IMR-90 (cell line): ENCODE measurements around the gene CTRL. TPM values are rescaled to one million over a fixed set of nuclear protein-coding genes. Genes with fewer than 3 reads are reported as not detected.

Source experiments
- ATAC-seq: fragments of 200-7000 bp; cut with Tn5 transposase; 2 replicates; pipeline ENCODE4 v1.9.1; 2020; ENCODE audit warnings: low read depth, mild to moderate bottlenecking, moderate library complexity
- BruUV-seq: library from RNA; stranded (reverse); fragments of 400-500 nt; replicated peaks from 2 replicates; lab custom pipeline; 2021; lab: Mats Ljungman, UMichigan
- CTCF ChIA-PET: fragments of 300-600 bp; formaldehyde crosslinking; extraction: SDS; loops from one replicate; lab custom pipeline; 2021; ENCODE audit warnings: antibody characterized with exemption; lab: Yijun Ruan, JAX
- POLR2A ChIA-PET: fragments of 300-600 bp; sonication (Branson Sonifier 250); formaldehyde crosslinking; loops from one replicate; lab custom pipeline; 2022; ENCODE audit warnings: antibody characterized with exemption; ENCODE audit not compliant: unreplicated experiment; lab: Charles Lee
- DNase-seq: peaks from one replicate; pipeline ENCODE4 v3.0.0; 2013
- H2AFZ ChIP-seq: replicated peaks from 2 replicates; pipeline ENCODE3; 2013; ENCODE audit warnings: low read length, mild to moderate bottlenecking; ENCODE audit not compliant: poor library complexity
- H2AK5ac ChIP-seq: 2 replicates; pipeline ENCODE4 v1.6.1; 2013; ENCODE audit warnings: low read depth, low read length, inconsistent platforms
- H2AK9ac ChIP-seq: replicated peaks from 2 replicates; pipeline ENCODE3; 2013; ENCODE audit warnings: mild to moderate bottlenecking, low read depth, low read length, moderate library complexity; ENCODE audit not compliant: poor library complexity
- H2BK120ac ChIP-seq: 2 replicates; pipeline ENCODE4 v1.6.1; 2013; ENCODE audit warnings: low read depth, low read length, inconsistent platforms
- H2BK15ac ChIP-seq: 3 replicates; pipeline ENCODE4 v1.6.1; 2013; ENCODE audit warnings: low read depth, low read length, inconsistent platforms
- H2BK20ac ChIP-seq: 2 replicates; pipeline ENCODE4 v1.6.1; 2013; ENCODE audit warnings: low read depth, mild to moderate bottlenecking, inconsistent platforms, low read length, moderate library complexity
- H2BK5ac ChIP-seq: 2 replicates; pipeline ENCODE4 v1.6.1; 2013; ENCODE audit warnings: mild to moderate bottlenecking, low read depth, low read length, inconsistent platforms; ENCODE audit not compliant: poor library complexity, severe bottlenecking
- H3K14ac ChIP-seq: replicated peaks from 2 replicates; pipeline ENCODE4 v1.6.1; 2013; ENCODE audit warnings: low read depth, low read length, inconsistent platforms
- H3K18ac ChIP-seq: 2 replicates; pipeline ENCODE4 v1.6.1; 2013; ENCODE audit warnings: low read depth, low read length, control low read depth
- H3K23ac ChIP-seq: 2 replicates; pipeline ENCODE4 v1.6.1; 2013; ENCODE audit warnings: low read depth, low read length, inconsistent platforms
- H3K27ac ChIP-seq: 2 replicates; pipeline ENCODE4 v1.5.1; 2013; ENCODE audit warnings: mild to moderate bottlenecking, control low read depth, low read length; ENCODE audit not compliant: insufficient read depth
- H3K27me3 ChIP-seq: 2 replicates; pipeline ENCODE4 v1.6.1; 2013; ENCODE audit warnings: low read length; ENCODE audit not compliant: control insufficient read depth, insufficient read depth
- H3K36me3 ChIP-seq: 2 replicates; pipeline ENCODE4 v1.6.1; 2013; ENCODE audit warnings: low read length, mixed read lengths; ENCODE audit not compliant: control insufficient read depth, insufficient read depth
- H3K4ac ChIP-seq: 2 replicates; pipeline ENCODE4 v1.6.1; 2013; ENCODE audit warnings: low read depth, low read length, inconsistent platforms
- H3K4me1 ChIP-seq: 2 replicates; pipeline ENCODE4 v1.6.1; 2013; ENCODE audit warnings: low read length, mixed read lengths; ENCODE audit not compliant: control insufficient read depth, insufficient read depth
- H3K4me2 ChIP-seq: 2 replicates; pipeline ENCODE4 v1.6.1; 2013; ENCODE audit warnings: low read depth, mild to moderate bottlenecking, control low read depth, low read length, moderate library complexity
- H3K4me3 ChIP-seq: 2 replicates; pipeline ENCODE4 v1.5.1; 2013; ENCODE audit warnings: low read depth, mild to moderate bottlenecking, control low read depth, low read length, moderate library complexity; ENCODE audit not compliant: insufficient read depth
- H3K56ac ChIP-seq: 2 replicates; pipeline ENCODE4 v1.6.1; 2013; ENCODE audit warnings: low read length, inconsistent platforms; ENCODE audit not compliant: insufficient read depth; ENCODE audit errors: extremely low read depth
- H3K79me1 ChIP-seq, 2 experiments: 2 replicates each; pipeline ENCODE4 v1.6.1; 2013; ENCODE audit warnings: low read length in 2 of 2, inconsistent platforms in 1 of 2, low read depth in 1 of 2
- H3K9ac ChIP-seq: 2 replicates; pipeline ENCODE4 v1.6.1; 2013; ENCODE audit warnings: low read depth, low read length, control low read depth
- H3K9me1 ChIP-seq: 2 replicates; pipeline ENCODE4 v1.6.1; 2013; ENCODE audit warnings: low read length, inconsistent platforms; ENCODE audit not compliant: insufficient read depth
- H3K9me3 ChIP-seq: 2 replicates; pipeline ENCODE4 v1.6.1; 2013; ENCODE audit warnings: low read length; ENCODE audit not compliant: control insufficient read depth, insufficient read depth
- H4K20me1 ChIP-seq: 2 replicates; pipeline ENCODE4 v1.6.1; 2013; ENCODE audit warnings: low read length, inconsistent platforms; ENCODE audit not compliant: insufficient read depth
- H4K5ac ChIP-seq: 2 replicates; pipeline ENCODE4 v1.6.1; 2013; ENCODE audit warnings: mild to moderate bottlenecking, low read depth, low read length, control low read depth
- H4K8ac ChIP-seq, 2 experiments: 2 replicates each; pipeline ENCODE4 v1.6.1; 2013; ENCODE audit warnings: low read depth in 2 of 2, low read length in 2 of 2, control low read depth in 1 of 2, inconsistent platforms in 1 of 2
- H4K91ac ChIP-seq: 2 replicates; pipeline ENCODE4 v1.6.1; 2013; ENCODE audit warnings: low read depth, low read length, inconsistent platforms; ENCODE audit not compliant: insufficient read depth
- BHLHE40 ChIP-seq: fragments of 150-350 bp; IDR thresholded peaks from 2 replicates; pipeline ENCODE4 v1.6.1; 2016; ENCODE audit warnings: mild to moderate bottlenecking, low read depth, low read length
- CEBPB ChIP-seq: IDR thresholded peaks from 2 replicates; pipeline ENCODE4 v1.6.1; 2012; ENCODE audit warnings: low read depth, low read length, improper control_type of control experiment
- CHD1 ChIP-seq: IDR thresholded peaks from 2 replicates; pipeline ENCODE4 v1.6.1; 2012; ENCODE audit warnings: low read depth, low read length, improper control_type of control experiment
- CTCF ChIP-seq: conservative IDR thresholded peaks from 2 replicates; pipeline ENCODE4 v1.5.1; 2012; ENCODE audit warnings: mild to moderate bottlenecking, low read depth, low read length, improper control_type of control experiment
- ELK1 ChIP-seq: fragments of 150-350 bp; IDR thresholded peaks from 2 replicates; pipeline ENCODE4 v1.6.1; 2016; ENCODE audit warnings: low read depth, mild to moderate bottlenecking, low read length, moderate library complexity, borderline replicate concordance
- FOS ChIP-seq: fragments of 150-350 bp; IDR thresholded peaks from 2 replicates; pipeline ENCODE4 v1.6.1; 2016; ENCODE audit warnings: low read depth, low read length
- MAFK ChIP-seq: IDR thresholded peaks from 2 replicates; pipeline ENCODE4 v1.6.1; 2012; ENCODE audit warnings: low read depth, low read length, improper control_type of control experiment
- MAZ ChIP-seq: IDR thresholded peaks from 2 replicates; pipeline ENCODE4 v1.6.1; 2012; ENCODE audit warnings: low read depth, mild to moderate bottlenecking, low read length, improper control_type of control experiment, moderate library complexity, borderline replicate concordance
- MXI1 ChIP-seq: IDR thresholded peaks from 2 replicates; pipeline ENCODE4 v1.6.1; 2012; ENCODE audit warnings: low read depth, mild to moderate bottlenecking, low read length, moderate library complexity, borderline replicate concordance
- NFE2L2 ChIP-seq: fragments of 150-350 bp; IDR thresholded peaks from 2 replicates; pipeline ENCODE4 v1.6.1; 2016; ENCODE audit warnings: low read depth, mild to moderate bottlenecking, low read length
- POLR2A ChIP-seq: IDR thresholded peaks from 2 replicates; pipeline ENCODE4 v1.6.1; 2012; ENCODE audit warnings: mild to moderate bottlenecking, low read depth, low read length
- RAD21 ChIP-seq: IDR thresholded peaks from 2 replicates; pipeline ENCODE4 v1.6.1; 2012; ENCODE audit warnings: low read length, improper control_type of control experiment
- RCOR1 ChIP-seq: IDR thresholded peaks from 2 replicates; pipeline ENCODE4 v1.6.1; 2012; ENCODE audit warnings: mild to moderate bottlenecking, low read length, improper control_type of control experiment; ENCODE audit not compliant: insufficient replicate concordance
- RFX5 ChIP-seq: IDR thresholded peaks from 2 replicates; pipeline ENCODE4 v1.8.0; 2012; ENCODE audit warnings: low read depth, mild to moderate bottlenecking, low read length, moderate library complexity
- SMC3 ChIP-seq: fragments of 150-350 bp; IDR thresholded peaks from 2 replicates; pipeline ENCODE4 v1.6.1; 2016; ENCODE audit warnings: low read depth, mild to moderate bottlenecking, antibody characterized with exemption, low read length, moderate library complexity
- WGBS, 2 experiments: methylation state at CpG; one replicate each; pipeline versions ENCODE4 v1.1.5 to v1.1.7; 2013; ENCODE audit warnings: missing lambda C conversion rate in 2 of 2; ENCODE audit not compliant: insufficient read length in 1 of 2; ENCODE audit errors: extremely low coverage in 2 of 2; 5-methylcytosine and 5-hydroxymethylcytosine counted together
- dilution Hi-C: fragments of 300-500 bp; cut with HindIII; formaldehyde crosslinking; loops from one replicate; pipeline ENCODE4 v1.14.3; 2018; ENCODE audit warnings: low sequenced_read_pairs; ENCODE audit not compliant: unreplicated experiment
- in situ Hi-C: fragments of 300-500 bp; cut with MboI; formaldehyde crosslinking; loops from 3 replicates; pipeline ENCODE4 v1.14.3; 2019; ENCODE audit warnings: low sequenced_read_pairs, inconsistent platforms, mixed read lengths
- intact Hi-C: fragments of 100-400 bp; cut with micrococcal nuclease; formaldehyde crosslinking; loops from 2 replicates; pipeline ENCODE4 v1.10.0; 2022
- polyA plus RNA-seq, 3 experiments: library from polyadenylated mRNA; depleted of rRNA; stranded (reverse); fragments of >200 nt; gene quantifications; 2 replicates each; pipeline ENCODE4 v1.2.3, GENCODE V29; 2012; ENCODE audit warnings: low replicate concordance in 1 of 3
- total RNA-seq: library from RNA; depleted of rRNA; stranded (reverse); fragments of >200 nt; gene quantifications from 2 replicates; pipeline ENCODE4 v1.2.3, GENCODE V29; 2012
- TF ChIP-seq, protein P1 (sequence below): fragments of 150-350 bp; IDR thresholded peaks from 2 replicates; pipeline ENCODE4 v1.6.1; 2017; ENCODE audit warnings: mild to moderate bottlenecking, antibody characterized with exemption, low read length, low read depth

The CTRL gene
- total and polyA plus RNA-seq, 2 of the 4 experiments (the other 2 are of a cell fraction): 0.18 to 1.1 TPM

GRCh38 chr16:67949645-67950044 is 18.0 kb upstream of the CTRL start:
- H2AFZ ChIP-seq: no peak overlapping the region
- no peak for DNase-seq
- no peak overlapping the region for H3K27ac ChIP-seq
- no peak overlapping the region for H3K4me2 ChIP-seq
- no peak overlapping the region for H3K56ac ChIP-seq
- dilution Hi-C loops: no loop called here
- intact Hi-C loops: no loop called here
- H3K9me1 ChIP-seq: no peaks in the 10 kb centered on the region
- BruUV-seq: no TSS peak
- no peak overlapping the region for H2AK9ac ChIP-seq
- TF ChIP-seq MAFK (no peak), ELK1 (no peak), CTCF (no peak), CHD1 (no peak), RAD21 (no peak), POLR2A (no peak), SMC3 (no peak), RCOR1 (no peak), RFX5 (no peak), MXI1 (no peak), FOS (no peak), MAZ (no peak), NFE2L2 (no peak), CEBPB (no peak), BHLHE40 (no peak)
- TF ChIP-seq, protein P1, sequence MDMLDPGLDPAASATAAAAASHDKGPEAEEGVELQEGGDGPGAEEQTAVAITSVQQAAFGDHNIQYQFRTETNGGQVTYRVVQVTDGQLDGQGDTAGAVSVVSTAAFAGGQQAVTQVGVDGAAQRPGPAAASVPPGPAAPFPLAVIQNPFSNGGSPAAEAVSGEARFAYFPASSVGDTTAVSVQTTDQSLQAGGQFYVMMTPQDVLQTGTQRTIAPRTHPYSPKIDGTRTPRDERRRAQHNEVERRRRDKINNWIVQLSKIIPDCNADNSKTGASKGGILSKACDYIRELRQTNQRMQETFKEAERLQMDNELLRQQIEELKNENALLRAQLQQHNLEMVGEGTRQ: no peak
- H2BK120ac ChIP-seq: no peak overlapping the region
- H3K36me3 ChIP-seq: peaks cover 92% of the 10 kb centered on the region
- no peak overlapping the region for H2AK5ac ChIP-seq
- H4K5ac ChIP-seq: no peak overlapping the region
- peaks cover 52% of the 10 kb centered on the region for H4K20me1 ChIP-seq
- ATAC-seq: no peak
- H3K4me1 ChIP-seq: peaks cover 3% of the 10 kb centered on the region; the same call in 1 of the 2 replicates
- H4K91ac ChIP-seq: no peak overlapping the region
- H4K8ac ChIP-seq: no peak overlapping the region
- H2BK15ac ChIP-seq: no peak overlapping the region
- H3K9me3 ChIP-seq: no peaks in the 10 kb centered on the region
- in situ Hi-C loops: loop anchor here (25.0 kb wide), 1 partner anchor 412 kb away; the partner anchor contains the start of gene RIPOR1
- ChIA-PET POLR2A (no interaction called here), CTCF (no interaction called here)
- no peak overlapping the region for H2BK20ac ChIP-seq
- H3K27me3 ChIP-seq: no peaks in the 10 kb centered on the region
- H3K18ac ChIP-seq: no peak overlapping the region
- H3K9ac ChIP-seq: no peak overlapping the region
- H3K14ac ChIP-seq: no peak overlapping the region
- 93% methylated on average over 6 of the region's 11 CpGs; no CpG with 5 or more reads in 1 of the 2 experiments for WGBS, 2 experiments
- no peak overlapping the region for H3K4ac ChIP-seq
- no peak overlapping the region for H3K23ac ChIP-seq
- H3K79me1 ChIP-seq: peaks cover 30 to 85% of the 10 kb centered on the region in 2 experiments
- H2BK5ac ChIP-seq: no peak overlapping the region
- H3K4me3 ChIP-seq: no peak overlapping the region
